Liver (tissue), 2 donors: ENCODE results near the gene PHOX2A.

Experiments used
- CTCF ChIP-seq: fragments of 150-350 bp; IDR thresholded peaks from 2 replicates; pipeline ENCODE4 v1.5.1; 2017; ENCODE audit warnings: improper control_type of control experiment, low read depth, low read length; ENCODE audit not compliant: missing input control
- REST ChIP-seq: IDR thresholded peaks from 2 replicates; pipeline ENCODE4 v1.6.1; 2016; ENCODE audit warnings: antibody characterized with exemption, mild to moderate bottlenecking
- donor health status: healthy.

GRCh38 chr11:72240461-72241290 is 3.3 kb downstream of the PHOX2A start:
- TF ChIP-seq CTCF: no peak
- TF ChIP-seq REST: no peak
